Erythroblast (primary cell): ENCODE results near the gene NFIB.

Experiments
- GATA1 ChIP-seq: IDR thresholded peaks from 2 replicates; pipeline ENCODE4 v1.6.1; 2011; ENCODE audit warnings: low read depth, mild to moderate bottlenecking, control low read depth, low read length, moderate library complexity
- POLR2A ChIP-seq: IDR thresholded peaks from 2 replicates; pipeline ENCODE4 v1.6.1; 2011; ENCODE audit warnings: mild to moderate bottlenecking, low read length

DNA sequence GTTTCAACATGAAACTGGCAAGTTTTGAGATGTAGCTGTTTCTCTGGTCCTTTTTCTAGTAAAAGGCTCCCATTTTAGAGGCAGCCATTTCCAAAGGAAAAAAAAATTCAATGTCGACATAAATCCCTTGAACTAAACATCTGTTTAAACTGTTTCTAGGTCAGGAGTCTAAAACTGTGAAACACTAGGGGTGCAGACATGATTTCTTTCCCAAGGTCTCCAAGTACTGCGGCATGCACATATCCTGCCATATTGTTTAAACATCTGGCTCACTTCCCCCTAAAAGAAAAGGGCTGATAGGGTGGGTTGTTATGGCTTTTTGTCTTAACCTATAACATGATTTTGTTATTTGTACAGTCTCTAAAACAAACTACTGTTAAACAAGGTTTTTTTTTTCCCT, 51.1 kb downstream of the NFIB start:
- TF ChIP-seq GATA1, result no peak
- TF ChIP-seq POLR2A, result no peak
